VCaP (cell line): ENCODE data around the gene GRIA1.

Source experiments
- H3K27ac ChIP-seq: fragments of 450-650 bp; 2 replicates; pipeline ENCODE4 v1.5.1; 2017
- CTCF ChIP-seq: fragments of 450-650 bp; conservative IDR thresholded peaks from 2 replicates; pipeline ENCODE4 v1.5.1; 2017; ENCODE audit warnings: mild to moderate bottlenecking, moderate library complexity

Gene GRIA1

GRCh38 chr5:153584126-153584959 lies 93.9 kb downstream of the GRIA1 start:
- no peak for TF ChIP-seq CTCF
- no peak overlapping the region for H3K27ac ChIP-seq

GRCh38 chr5:153584960-153585359 lies 94.5 kb downstream of the GRIA1 start:
- no peak for TF ChIP-seq CTCF

GRCh38 chr5:153585622-153586277 lies 95.3 kb downstream of the GRIA1 start:
- H3K27ac ChIP-seq: no peak overlapping the region
- no peak for TF ChIP-seq CTCF

More at GRCh38 chr5:153584960-153585359, 94.5 kb downstream of the GRIA1 start:
- H3K27ac ChIP-seq: no peak overlapping the region

GRCh38 chr5:153592081-153592480 lies 101.6 kb downstream of the GRIA1 start:
- TF ChIP-seq CTCF: no peak
- H3K27ac ChIP-seq: no peak overlapping the region

- TF ChIP-seq CTCF: no peak
Measured at GRCh38 chr5:153594785-153595184, 104.3 kb downstream of the GRIA1 start.

GRCh38 chr5:153598099-153598498 lies 107.6 kb downstream of the GRIA1 start:
- TF ChIP-seq CTCF: no peak

More at GRCh38 chr5:153594785-153595184, 104.3 kb downstream of the GRIA1 start:
- H3K27ac ChIP-seq: no peak overlapping the region

GRCh38 chr5:153601377-153601776 lies 110.9 kb downstream of the GRIA1 start:
- no peak for TF ChIP-seq CTCF
- no peak overlapping the region for H3K27ac ChIP-seq

More at GRCh38 chr5:153598099-153598498, 107.6 kb downstream of the GRIA1 start:
- no peak overlapping the region for H3K27ac ChIP-seq
